GM18907 (cell line): Measurements from ENCODE around the gene CCDC50.
A peak's percentile ranks its signal among the peaks of the same experiment; 100 is the strongest.

ENCODE experiments used
- ATAC-seq: cut with Tn5 transposase; IDR thresholded peaks from one replicate; pipeline ENCODE4 v1.9.1; 2021; ENCODE audit warnings: mild to moderate bottlenecking, moderate library complexity; ENCODE audit not compliant: unreplicated experiment

Gene CCDC50

DNA sequence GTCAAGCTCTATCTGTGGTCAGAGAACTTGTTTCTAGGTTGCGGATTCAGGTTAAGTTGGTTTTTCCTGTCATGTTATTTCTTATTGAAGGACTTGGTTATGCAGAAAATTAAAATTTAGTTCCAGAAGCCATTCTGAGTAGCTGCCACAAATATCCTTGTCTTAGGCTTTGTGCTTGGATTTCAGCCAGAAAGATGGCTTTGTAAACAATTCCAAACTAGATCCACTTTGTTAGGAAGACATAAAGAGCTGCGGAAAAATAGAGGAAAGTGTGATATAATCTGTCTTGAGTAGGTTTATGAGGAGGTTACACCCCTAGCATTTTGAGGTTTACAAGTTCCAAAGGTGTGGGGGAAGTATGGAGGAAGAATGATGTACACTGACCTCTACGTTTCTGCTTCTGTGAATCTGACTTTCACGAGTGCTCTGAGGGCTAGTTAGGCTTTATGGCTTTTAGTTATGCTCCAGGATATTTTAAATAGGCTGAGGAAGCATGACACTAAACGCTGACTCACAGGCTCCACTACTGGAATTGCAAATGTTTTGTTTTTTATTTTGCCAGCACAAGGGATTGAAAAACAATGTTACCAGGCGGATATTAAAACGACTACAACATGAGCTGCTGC is 47.4 kb downstream of the CCDC50 start:
- no peak for ATAC-seq

GRCh38 chr3:191378142-191378812 is 49.1 kb downstream of the CCDC50 start:
- ATAC-seq, result peak; percentile 28

DNA sequence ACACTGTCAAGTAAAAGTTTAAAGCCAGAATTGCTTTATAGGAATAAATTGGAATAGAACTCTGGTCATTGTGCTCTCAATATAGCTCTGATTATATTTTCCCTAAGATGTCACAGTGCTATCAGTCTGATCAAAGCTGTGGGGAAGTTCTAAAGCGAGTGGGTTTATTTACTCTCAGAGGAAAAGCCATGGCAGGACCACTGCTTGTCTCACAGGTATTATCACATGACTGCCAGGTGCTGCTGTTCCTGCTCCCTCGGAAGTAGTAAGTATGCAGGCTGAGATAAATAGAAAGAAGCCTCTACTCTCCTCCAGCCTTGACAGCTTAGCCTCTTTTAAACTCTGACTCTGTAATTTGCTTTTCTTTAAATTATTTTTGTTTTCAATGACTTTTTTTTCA is 50.3 kb downstream of the CCDC50 start:
- ATAC-seq, result no peak

DNA sequence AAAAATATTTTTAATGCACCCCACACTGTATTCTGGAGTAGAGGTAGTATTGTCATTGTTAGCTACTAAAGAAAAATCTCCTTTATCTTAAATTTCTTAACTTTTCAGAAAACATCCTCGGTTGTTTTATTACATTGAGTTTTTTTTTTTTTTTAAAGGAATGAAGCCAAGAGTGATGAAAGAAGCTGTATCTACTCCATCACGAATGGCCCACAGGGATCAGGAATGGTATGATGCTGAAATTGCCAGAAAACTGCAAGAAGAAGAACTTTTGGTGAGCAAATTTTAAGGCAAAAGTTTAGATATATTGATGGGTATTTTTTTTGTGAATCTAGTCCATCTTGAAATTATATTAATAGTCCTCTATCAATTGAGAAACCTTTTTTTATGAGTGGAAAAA is 50.8 kb downstream of the CCDC50 start:
- no peak for ATAC-seq

- no peak for ATAC-seq
Observed at GRCh38 chr3:191381303-191381702, 52.1 kb downstream of the CCDC50 start.

- no peak for ATAC-seq
Observed at GRCh38 chr3:191382661-191383060, 53.5 kb downstream of the CCDC50 start.

- ATAC-seq, result no peak
Observed at GRCh38 chr3:191383124-191383523, 53.9 kb downstream of the CCDC50 start.

DNA sequence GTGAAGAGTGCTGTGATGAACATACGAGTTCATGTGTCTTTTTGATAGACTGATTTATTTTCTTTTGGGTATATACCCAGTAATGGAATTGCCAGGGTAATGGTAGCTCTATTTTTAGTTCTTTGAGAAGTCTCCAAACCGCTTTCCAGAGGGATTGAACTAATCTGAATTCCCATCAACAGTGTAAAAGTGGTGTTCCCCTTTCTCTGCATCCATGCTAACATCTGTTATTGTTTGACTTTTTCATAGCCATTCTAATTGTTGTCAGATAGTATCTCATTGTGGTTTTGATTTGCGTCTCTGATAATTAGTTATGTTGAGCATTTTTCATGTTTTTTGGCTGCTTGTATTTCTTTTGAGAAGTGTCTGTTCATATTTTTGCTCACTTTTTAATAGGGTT is 55.9 kb downstream of the CCDC50 start:
- no peak for ATAC-seq

GRCh38 chr3:191387441-191388077 is 58.4 kb downstream of the CCDC50 start:
- no peak for ATAC-seq

DNA sequence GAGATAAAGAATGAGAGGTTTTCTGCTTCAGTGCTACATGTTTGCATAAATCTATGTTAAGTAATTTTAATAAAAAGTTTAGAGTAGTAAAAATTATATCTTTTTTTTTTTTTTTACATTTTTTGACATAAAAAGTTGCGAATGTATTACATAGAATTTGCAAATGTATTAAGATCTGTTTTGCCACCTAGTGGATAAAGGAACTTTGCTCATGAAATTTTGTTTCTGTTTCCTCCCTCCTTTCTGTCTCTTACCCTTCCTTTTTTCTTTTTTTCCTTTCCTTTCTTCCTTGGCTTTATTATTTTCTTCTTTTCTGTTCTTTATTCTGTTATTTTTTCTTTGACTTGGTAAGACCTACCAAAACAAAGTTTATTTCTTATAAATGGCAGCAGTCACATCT is 59.6 kb downstream of the CCDC50 start:
- ATAC-seq, result no peak

GRCh38 chr3:191390580-191390979 is 61.4 kb downstream of the CCDC50 start:
- ATAC-seq, result no peak

- ATAC-seq, result no peak
Observed at GRCh38 chr3:191391861-191392808, 62.9 kb downstream of the CCDC50 start.

GRCh38 chr3:191393146-191393545 is 64.0 kb downstream of the CCDC50 start:
- ATAC-seq, result no peak

GRCh38 chr3:191397771-191398170 is 68.6 kb downstream of the CCDC50 start:
- no peak for ATAC-seq

DNA sequence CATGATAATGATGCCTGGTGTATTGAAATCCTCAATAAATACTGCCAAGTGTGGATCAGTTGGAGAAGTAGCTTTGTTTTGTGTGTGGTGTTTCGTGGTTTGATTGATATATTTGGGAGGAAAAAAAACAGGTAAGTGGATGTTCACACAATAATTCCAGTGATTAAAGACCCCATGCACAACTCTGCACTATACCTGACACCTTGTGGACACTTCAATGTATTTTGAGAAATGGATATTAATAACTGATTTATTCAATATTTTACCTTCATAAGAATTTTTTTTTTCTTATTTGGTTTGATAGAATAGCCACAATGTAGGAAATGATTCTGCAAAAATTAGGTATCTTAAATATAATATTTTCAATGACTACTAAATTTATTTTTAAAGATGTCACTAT is 69.4 kb downstream of the CCDC50 start:
- ATAC-seq, result no peak

DNA sequence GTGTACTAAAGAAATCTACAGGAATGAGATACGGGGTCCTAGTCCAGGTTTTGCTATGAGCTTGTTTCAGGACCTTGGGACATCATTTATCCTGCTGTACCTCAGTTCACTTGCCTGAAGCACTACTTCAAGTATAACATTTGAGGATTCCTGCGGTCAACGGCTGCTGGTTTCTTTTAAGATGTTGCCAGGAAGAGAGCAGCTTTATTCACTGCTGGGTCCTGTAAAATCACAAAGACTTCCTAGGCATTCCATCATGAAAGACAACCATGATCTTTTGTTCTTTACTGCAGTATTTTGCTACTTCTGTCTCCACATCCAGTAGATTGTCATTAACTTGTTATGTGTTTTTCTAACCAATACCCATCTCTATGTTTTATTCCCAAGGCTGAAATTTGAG is 70.7 kb downstream of the CCDC50 start:
- no peak for ATAC-seq

GRCh38 chr3:191401775-191402357 is 72.7 kb downstream of the CCDC50 start:
- no peak for ATAC-seq

DNA sequence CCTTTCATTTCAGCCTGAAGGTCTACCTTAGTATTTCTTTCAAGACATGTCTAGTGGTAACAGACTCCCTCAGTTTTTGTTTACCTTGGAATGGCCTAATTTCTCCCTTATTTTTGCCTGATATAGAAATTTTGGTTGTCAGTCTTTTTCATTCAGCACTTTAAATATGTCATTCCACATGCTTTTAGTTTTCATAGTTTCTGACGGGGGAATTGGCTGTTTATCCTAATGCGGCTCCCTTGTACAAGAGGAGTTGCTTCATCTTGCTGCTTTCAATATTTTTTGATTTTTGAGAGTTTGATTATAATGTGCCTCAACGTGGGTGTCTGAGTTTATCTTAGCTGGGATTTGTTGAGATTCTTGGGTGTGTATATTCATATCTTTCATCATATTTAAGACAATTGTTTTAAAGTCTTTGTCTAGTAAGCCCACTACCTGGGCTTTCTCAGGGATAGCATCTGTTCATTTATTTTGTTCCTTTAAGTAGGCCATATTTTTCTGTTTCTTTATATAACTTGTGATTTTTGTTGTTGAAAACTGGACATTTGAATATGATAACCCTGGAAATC is 80.7 kb downstream of the CCDC50 start:
- no peak for ATAC-seq

GRCh38 chr3:191412759-191413158 is 83.6 kb downstream of the CCDC50 start:
- ATAC-seq, result no peak

GRCh38 chr3:191414286-191414685 is 85.1 kb downstream of the CCDC50 start:
- no peak for ATAC-seq

- no peak for ATAC-seq
Observed at GRCh38 chr3:191414732-191415131, 85.5 kb downstream of the CCDC50 start.
